T-helper 1 cell treated with Interleukin-12 subunit alpha and Interleukin-12 subunit beta and Interleukin-4 antibody, amounts not matched to agents 30 ng/mL and 1 ng/mL, for 36 hours (primary cell): ENCODE results near the gene TBX5. TPM values are rescaled to one million over a fixed set of nuclear protein-coding genes. Genes with fewer than 3 reads are reported as not detected.
"Not testable (repeated sequence)": the region's sequence is repeated elsewhere in the genome, so short reads cannot be mapped to it uniquely, and the experiment has no call there.

Source experiments
- intact Hi-C: fragments of 100-400 bp; cut with micrococcal nuclease; formaldehyde crosslinking; loops from one replicate; pipeline ENCODE4 v1.15.1; 2024
- total RNA-seq: library from RNA; stranded (reverse); gene quantifications from 2 replicates; pipeline ENCODE4 v1.2.3, GENCODE V29; 2022

The TBX5 gene
- total RNA-seq, 1 donor from 2014 or later = not detected

GRCh38 chr12:114395233-114395632, 10.7 kb downstream of the TBX5 start:
- intact Hi-C loops = loop anchor here (5.0 kb wide), 1 partner anchor 287 kb away; the partner anchor contains the start of gene TBX3

GRCh38 chr12:114393569-114393968, 12.4 kb downstream of the TBX5 start:
- intact Hi-C loops = no loop called here

GRCh38 chr12:114392909-114393308, 13.0 kb downstream of the TBX5 start:
- intact Hi-C loops = no loop called here

- intact Hi-C loops = no loop called here
Observed at GRCh38 chr12:114391088-114391487, 14.9 kb downstream of the TBX5 start.

- intact Hi-C loops = no loop called here
Observed at GRCh38 chr12:114384739-114385138, 21.2 kb downstream of the TBX5 start.

- intact Hi-C loops = no loop called here
Observed at GRCh38 chr12:114381177-114381576, 24.8 kb downstream of the TBX5 start.

- intact Hi-C loops = no loop called here
Observed at GRCh38 chr12:114371733-114372132, 34.2 kb downstream of the TBX5 start.

GRCh38 chr12:114371250-114371649, 34.7 kb downstream of the TBX5 start:
- intact Hi-C loops = no loop called here

- intact Hi-C loops = no loop called here
Observed at GRCh38 chr12:114368685-114369452, 37.1 kb downstream of the TBX5 start.

- intact Hi-C loops = no loop called here
Observed at GRCh38 chr12:114361992-114362391, 44.0 kb downstream of the TBX5 start.

- intact Hi-C loops = no loop called here
Observed at GRCh38 chr12:114361545-114361944, 44.4 kb downstream of the TBX5 start.

GRCh38 chr12:114360485-114360884, 45.5 kb downstream of the TBX5 start:
- intact Hi-C loops = no loop called here

GRCh38 chr12:114355389-114356088, 50.4 kb downstream of the TBX5 start:
- intact Hi-C loops = no loop called here

- intact Hi-C loops = not testable (repeated sequence)
Observed at GRCh38 chr12:114349239-114349638, 56.7 kb downstream of the TBX5 start.

GRCh38 chr12:114347861-114348260, 58.1 kb downstream of the TBX5 start:
- intact Hi-C loops = no loop called here

- intact Hi-C loops = no loop called here
Observed at GRCh38 chr12:114344831-114345230, 61.1 kb downstream of the TBX5 start.

- intact Hi-C loops = no loop called here
Observed at GRCh38 chr12:114344303-114344663, 61.7 kb downstream of the TBX5 start.

- intact Hi-C loops = no loop called here
Observed at GRCh38 chr12:114343585-114344302, 62.2 kb downstream of the TBX5 start.

GRCh38 chr12:114342656-114343055, 63.3 kb downstream of the TBX5 start:
- intact Hi-C loops = no loop called here

- intact Hi-C loops = no loop called here
Observed at GRCh38 chr12:114341635-114342034, 64.3 kb downstream of the TBX5 start.

- intact Hi-C loops = no loop called here
Observed at GRCh38 chr12:114340231-114340630, 65.7 kb downstream of the TBX5 start.

GRCh38 chr12:114339626-114340025, 66.3 kb downstream of the TBX5 start:
- intact Hi-C loops = no loop called here
